ENCODE results near the gene CCDC89. TPM values are rescaled to one million over a fixed set of nuclear protein-coding genes. Genes with fewer than 3 reads are reported as not detected.

CCDC89 gene
- total RNA-seq, 1 experiment from 2014 or later, result not detected

Other genes with a start within 250 kb of the CCDC89 start
- gene DLG2, start 58.9 kb downstream of the CCDC89 start, total RNA-seq (2014; rRNA removed; shearing (Covaris generic); ENCODE audit: low replicate concordance), result 0.10 TPM in 1 of 2 replicates, not detected in the other
- gene TMEM126B, start 57.6 kb downstream of the CCDC89 start, total RNA-seq (2014; rRNA removed; shearing (Covaris generic); ENCODE audit: low replicate concordance), result 39.6 and 65.9 TPM in 2 replicates
- gene TMEM126A, start 38.2 kb downstream of the CCDC89 start, total RNA-seq (2014; rRNA removed; shearing (Covaris generic); ENCODE audit: low replicate concordance), result 63.7 and 84.1 TPM in 2 replicates
- gene CREBZF, start 21.1 kb downstream of the CCDC89 start, total RNA-seq (2014; rRNA removed; shearing (Covaris generic); ENCODE audit: low replicate concordance), result 31.8 and 34.4 TPM in 2 replicates
- 17.3 and 37.4 TPM in 2 replicates for gene SYTL2, start 124.9 kb upstream of the CCDC89 start, total RNA-seq (2014; rRNA removed; shearing (Covaris generic); ENCODE audit: low replicate concordance)
- not detected in 2 replicates for gene CCDC83, start 169.2 kb upstream of the CCDC89 start, total RNA-seq (2014; rRNA removed; shearing (Covaris generic); ENCODE audit: low replicate concordance)